Activated CD4-positive, alpha-beta T cell treated with anti-CD3 and anti-CD28 coated beads for 36 hours (primary cell): ENCODE results near the gene FYN. TPM values are rescaled to one million over a fixed set of nuclear protein-coding genes. Genes with fewer than 3 reads are reported as not detected.
A peak's percentile ranks its signal among the peaks of the same experiment; 100 is the strongest.

Experiments
- ATAC-seq: fragments of 200-7000 bp; cut with Tn5 transposase; one replicate; pipeline ENCODE4 v1.10.0; 2021; ENCODE audit warnings: mild to moderate bottlenecking, moderate library complexity
- CTCF ChIA-PET: fragments of 350-600 bp; sonication (Branson Sonifier 250); formaldehyde crosslinking; loops from one replicate; lab custom pipeline; 2021; ENCODE audit warnings: antibody characterized with exemption; lab: Charles Lee
- POLR2A ChIA-PET: fragments of 350-600 bp; sonication (Branson Sonifier 250); formaldehyde crosslinking; loops from one replicate; lab custom pipeline; 2021; ENCODE audit warnings: antibody characterized with exemption, inconsistent platforms; lab: Charles Lee
- DNase-seq: peaks from one replicate; pipeline ENCODE4 v3.0.0-alpha.2; 2020
- H3K27ac Mint-ChIP-seq: one replicate; pipeline ENCODE4 v1.8.0; 2021; ENCODE audit warnings: mixed read lengths
- H3K27me3 Mint-ChIP-seq: one replicate; pipeline ENCODE4 v1.8.0; 2021; ENCODE audit warnings: mixed read lengths
- H3K36me3 Mint-ChIP-seq: one replicate; pipeline ENCODE4 v1.8.0; 2021; ENCODE audit warnings: low read depth, mixed read lengths
- H3K4me1 Mint-ChIP-seq: one replicate; pipeline ENCODE4 v1.8.0; 2021; ENCODE audit warnings: mixed read lengths
- H3K4me3 Mint-ChIP-seq: one replicate; pipeline ENCODE4 v1.8.0; 2021; ENCODE audit warnings: mild to moderate bottlenecking, moderate library complexity, mixed read lengths
- H3K9me3 Mint-ChIP-seq: one replicate; pipeline ENCODE4 v1.8.0; 2021; ENCODE audit warnings: low read depth, mixed read lengths
- intact Hi-C, 2 experiments: fragments of 100-400 bp; cut with DNase I in 1 of 2; cut with micrococcal nuclease in 1 of 2; formaldehyde crosslinking; loops; one replicate each; pipeline versions ENCODE4 v1.14.2 to v1.15.1; 2022 to 2024; cut with DNase I, micrococcal nuclease
- total RNA-seq, 2 experiments: library from RNA; stranded (reverse); gene quantifications; one replicate each; pipeline ENCODE4 v1.2.3, GENCODE V29; 2021

The FYN gene
- total RNA-seq, 2 experiments from 2014 or later, result 345 to 504 TPM

DNA sequence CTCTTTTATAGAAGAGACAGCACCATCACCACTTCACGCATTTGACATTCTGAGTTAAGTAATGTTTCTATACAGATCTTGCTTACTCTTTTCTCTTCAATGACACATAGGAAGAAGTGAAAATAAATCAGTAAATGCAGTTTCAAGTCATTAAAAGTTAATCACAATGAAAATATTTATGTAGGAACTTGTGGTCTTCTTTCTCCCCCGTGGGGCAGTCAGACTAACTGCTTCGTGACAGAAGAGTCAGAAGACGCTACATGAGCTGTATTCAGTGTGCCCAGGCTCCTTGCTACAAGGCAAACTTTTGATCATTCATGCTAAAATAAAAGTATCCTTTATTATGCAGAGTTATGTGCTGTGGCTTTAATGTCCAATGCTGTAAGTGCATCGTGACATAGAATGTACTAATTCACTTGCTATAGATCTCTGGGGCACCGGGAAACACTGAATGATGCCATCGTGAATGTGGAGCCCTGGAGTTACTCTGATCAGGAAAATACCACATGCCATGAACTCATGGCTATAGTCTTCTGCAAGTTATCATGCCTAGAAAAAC, 149.8 kb downstream of the FYN start:
- intact Hi-C loops, result no loop called here
- CTCF ChIA-PET, result interaction anchor here (0.6 to 4.3 kb wide), 8 partner anchors 13 to 319 kb away, joined by 3 to 31 read pairs (median 4); no protein-coding TSS in a partner anchor
- H3K4me3 Mint-ChIP-seq, result no peak overlapping the region
- peak overlapping the region; percentile 40 for H3K27ac Mint-ChIP-seq
- peaks cover 6% of the 10 kb centered on the region for H3K9me3 Mint-ChIP-seq
- ATAC-seq (no peak), DNase-seq (no peak)
- H3K4me1 Mint-ChIP-seq, result peaks cover 96% of the 10 kb centered on the region
- POLR2A ChIA-PET, result interaction anchor here (0.5 kb wide), 1 partner anchor 11 kb away, joined by 3 read pairs; no protein-coding TSS in a partner anchor
- peaks cover 71% of the 10 kb centered on the region for H3K36me3 Mint-ChIP-seq
- no peaks in the 10 kb centered on the region for H3K27me3 Mint-ChIP-seq

- Mint-ChIP-seq H3K27me3 (no peaks in the 10 kb centered on the region), H3K4me1 (peaks cover 96% of the 10 kb centered on the region), H3K36me3 (peaks cover 69% of the 10 kb centered on the region), H3K4me3 (no peak overlapping the region), H3K9me3 (no peaks in the 10 kb centered on the region), H3K27ac (peak overlapping the region; percentile 34)
- no peak for DNase-seq
- ATAC-seq, result no peak
- POLR2A ChIA-PET, result interaction anchor here (0.9 kb wide), 1 partner anchor 16 kb away, joined by 4 read pairs; no protein-coding TSS in a partner anchor
- intact Hi-C loops, result no loop called here
- CTCF ChIA-PET, result interaction anchor here (0.6 to 2.5 kb wide), 16 partner anchors 9 to 320 kb away, joined by 3 to 8 read pairs (median 3); no protein-coding TSS in a partner anchor
Observed at GRCh38 chr6:111722179-111722731, 151.0 kb downstream of the FYN start.

- DNase-seq, result peak; percentile 69
- Mint-ChIP-seq H3K4me1 (peaks cover 96% of the 10 kb centered on the region), H3K4me3 (no peak overlapping the region), H3K27me3 (no peaks in the 10 kb centered on the region), H3K27ac (peak overlapping the region; percentile 58), H3K9me3 (no peaks in the 10 kb centered on the region), H3K36me3 (peaks cover 67% of the 10 kb centered on the region)
- peak; percentile 32 for ATAC-seq
- POLR2A ChIA-PET, result no interaction called here
- intact Hi-C loops, result no loop called here
- CTCF ChIA-PET, result interaction anchor here (0.6 to 2.5 kb wide), 16 partner anchors 10 to 321 kb away, joined by 3 to 8 read pairs (median 3); no protein-coding TSS in a partner anchor
Observed at GRCh38 chr6:111721753-111722154, 151.5 kb downstream of the FYN start.

DNA sequence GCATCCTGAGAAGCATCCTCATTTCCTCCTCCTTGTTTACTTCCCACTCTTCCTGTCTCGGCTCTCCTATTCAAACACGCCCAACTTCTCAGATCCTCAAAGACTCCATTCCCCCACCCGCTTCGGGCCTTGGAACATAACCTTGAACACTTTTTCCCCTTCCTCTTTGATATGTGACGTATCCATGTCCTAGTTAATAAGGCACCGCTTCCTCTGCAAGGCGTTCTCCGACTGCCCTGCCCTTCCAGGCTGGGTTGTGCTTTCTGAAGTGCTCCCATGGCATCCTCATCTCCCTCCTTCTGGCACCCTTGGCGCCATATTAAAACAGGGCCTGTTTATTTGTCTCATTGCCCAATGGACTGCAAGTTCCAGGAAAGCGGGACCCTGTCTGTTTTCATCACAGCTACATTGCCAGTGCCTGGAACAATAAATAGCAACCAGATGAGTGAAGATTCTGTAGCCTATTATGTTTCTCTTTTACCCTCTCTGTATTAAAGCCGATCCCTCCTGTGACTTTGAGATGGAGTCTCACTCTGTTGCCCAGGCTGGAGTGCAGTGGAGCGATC, 152.2 kb downstream of the FYN start:
- ChIA-PET POLR2A (no interaction called here), CTCF (interaction anchor here (0.9 to 2.5 kb wide), 5 partner anchors 11 to 106 kb away, joined by 3 to 8 read pairs (median 7); no protein-coding TSS in a partner anchor)
- intact Hi-C loops, result no loop called here
- Mint-ChIP-seq H3K4me1 (peaks cover 94% of the 10 kb centered on the region), H3K9me3 (no peaks in the 10 kb centered on the region), H3K4me3 (peak overlapping the region; percentile 22), H3K27me3 (no peaks in the 10 kb centered on the region), H3K36me3 (peaks cover 67% of the 10 kb centered on the region), H3K27ac (peak overlapping the region; percentile 58)
- ATAC-seq (no peak), DNase-seq (no peak)

- no peaks in the 10 kb centered on the region for H3K9me3 Mint-ChIP-seq
- ChIA-PET POLR2A (no interaction called here), CTCF (no interaction called here)
- H3K27me3 Mint-ChIP-seq, result no peaks in the 10 kb centered on the region
- no peak for DNase-seq
- no peak for ATAC-seq
- H3K36me3 Mint-ChIP-seq, result peaks cover 75% of the 10 kb centered on the region
- intact Hi-C loops, result loop anchor here in 1 of 2 experiments (10.0 kb wide), 1 partner anchor 446 kb away; no protein-coding TSS in a partner anchor
- peak overlapping the region; percentile 76 for H3K27ac Mint-ChIP-seq
- H3K4me1 Mint-ChIP-seq, result peaks cover 93% of the 10 kb centered on the region
- H3K4me3 Mint-ChIP-seq, result no peak overlapping the region
Observed at GRCh38 chr6:111718990-111719389, 154.3 kb downstream of the FYN start.

DNA sequence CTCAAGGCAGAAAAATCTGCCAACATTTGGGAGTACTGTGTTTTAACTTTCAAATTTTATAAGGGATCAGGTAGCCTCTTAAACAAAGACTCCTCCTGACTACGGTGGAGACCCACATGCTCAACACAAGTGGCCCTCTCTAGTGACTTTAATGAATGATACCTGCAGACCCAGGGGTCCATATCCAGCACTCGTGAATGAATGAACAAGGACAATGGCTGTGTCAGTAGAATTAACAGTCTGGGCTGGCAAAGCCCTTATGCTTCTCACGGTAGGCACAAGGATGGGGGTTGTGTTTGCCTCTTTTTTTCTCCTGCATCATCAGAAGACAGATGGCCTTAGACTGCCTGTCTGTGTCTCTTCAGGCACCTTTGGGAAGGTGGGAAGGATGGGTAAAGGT, 154.9 kb downstream of the FYN start:
- H3K4me1 Mint-ChIP-seq, result peaks cover 92% of the 10 kb centered on the region
- DNase-seq (no peak), ATAC-seq (no peak)
- ChIA-PET POLR2A (no interaction called here), CTCF (no interaction called here)
- no peaks in the 10 kb centered on the region for H3K9me3 Mint-ChIP-seq
- peaks cover 81% of the 10 kb centered on the region for H3K36me3 Mint-ChIP-seq
- no peak overlapping the region for H3K4me3 Mint-ChIP-seq
- no peaks in the 10 kb centered on the region for H3K27me3 Mint-ChIP-seq
- peak overlapping the region; percentile 76 for H3K27ac Mint-ChIP-seq
- intact Hi-C loops, result loop anchor here in 1 of 2 experiments (10.0 kb wide), 1 partner anchor 446 kb away; no protein-coding TSS in a partner anchor

- intact Hi-C loops, result loop anchor here in 1 of 2 experiments (10.0 kb wide), 1 partner anchor 447 kb away; no protein-coding TSS in a partner anchor
- Mint-ChIP-seq H3K4me1 (peaks cover 93% of the 10 kb centered on the region), H3K4me3 (no peak overlapping the region), H3K27ac (peak overlapping the region; percentile 76), H3K27me3 (no peaks in the 10 kb centered on the region), H3K9me3 (no peaks in the 10 kb centered on the region), H3K36me3 (peaks cover 87% of the 10 kb centered on the region)
- DNase-seq (no peak), ATAC-seq (no peak)
- ChIA-PET POLR2A (interaction anchor here (0.6 kb wide), 1 partner anchor 144 kb away, joined by 3 read pairs; no protein-coding TSS in a partner anchor), CTCF (interaction anchor here (0.9 to 1.4 kb wide), 4 partner anchors 9 to 326 kb away, joined by 3 to 4 read pairs (median 4); partner anchors contain the start of gene FYN)
Observed at GRCh38 chr6:111717621-111718020, 155.6 kb downstream of the FYN start.

DNA sequence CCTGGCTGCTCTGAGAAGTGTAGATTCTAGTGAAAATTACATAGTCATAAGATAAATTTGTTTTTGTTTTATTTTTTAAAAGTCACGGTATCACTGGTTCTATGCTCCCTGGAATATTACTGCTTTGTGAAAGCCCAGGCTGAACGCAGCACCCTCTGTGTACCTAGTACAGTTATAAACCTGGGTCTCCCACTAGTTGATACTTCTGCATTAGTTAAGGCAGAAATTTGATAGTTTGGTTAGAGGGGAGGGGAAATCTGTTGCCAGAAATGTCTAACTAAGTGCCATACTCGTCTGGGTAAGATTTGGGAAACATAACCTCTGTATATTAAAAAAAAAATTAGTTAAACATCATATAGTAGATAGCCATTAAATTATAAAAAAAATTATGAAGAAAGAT, 156.9 kb downstream of the FYN start:
- ChIA-PET CTCF (interaction anchor here (1.0 to 1.5 kb wide), 4 partner anchors 9 to 269 kb away, joined by 3 to 4 read pairs (median 4); partner anchors contain the start of gene FYN), POLR2A (no interaction called here)
- H3K4me1 Mint-ChIP-seq, result peaks cover 93% of the 10 kb centered on the region
- intact Hi-C loops, result loop anchor here in 1 of 2 experiments (10.0 kb wide), 1 partner anchor 448 kb away; no protein-coding TSS in a partner anchor
- ATAC-seq (no peak), DNase-seq (no peak)
- peak overlapping the region; percentile 84 for H3K27ac Mint-ChIP-seq
- no peaks in the 10 kb centered on the region for H3K27me3 Mint-ChIP-seq
- H3K36me3 Mint-ChIP-seq, result peaks cover 88% of the 10 kb centered on the region
- H3K4me3 Mint-ChIP-seq, result no peak overlapping the region
- no peaks in the 10 kb centered on the region for H3K9me3 Mint-ChIP-seq

GRCh38 chr6:111715321-111715720, 157.9 kb downstream of the FYN start:
- Mint-ChIP-seq H3K9me3 (no peaks in the 10 kb centered on the region), H3K36me3 (peaks cover 86% of the 10 kb centered on the region), H3K4me3 (peak overlapping the region; percentile 11), H3K27ac (peak overlapping the region; percentile 95), H3K4me1 (peaks cover 93% of the 10 kb centered on the region), H3K27me3 (no peaks in the 10 kb centered on the region)
- ChIA-PET CTCF (interaction anchor here (1.0 to 1.5 kb wide), 3 partner anchors 9 to 109 kb away, joined by 3 to 4 read pairs (median 3); no protein-coding TSS in a partner anchor), POLR2A (interaction anchor here (0.5 kb wide), 1 partner anchor 258 kb away, joined by 3 read pairs; no protein-coding TSS in a partner anchor)
- intact Hi-C loops, result loop anchor here in 1 of 2 experiments (2.0 to 10.0 kb wide), 3 partner anchors 49 to 449 kb away; no protein-coding TSS in a partner anchor
- ATAC-seq (peak; percentile 91), DNase-seq (peak; percentile 73)

DNA sequence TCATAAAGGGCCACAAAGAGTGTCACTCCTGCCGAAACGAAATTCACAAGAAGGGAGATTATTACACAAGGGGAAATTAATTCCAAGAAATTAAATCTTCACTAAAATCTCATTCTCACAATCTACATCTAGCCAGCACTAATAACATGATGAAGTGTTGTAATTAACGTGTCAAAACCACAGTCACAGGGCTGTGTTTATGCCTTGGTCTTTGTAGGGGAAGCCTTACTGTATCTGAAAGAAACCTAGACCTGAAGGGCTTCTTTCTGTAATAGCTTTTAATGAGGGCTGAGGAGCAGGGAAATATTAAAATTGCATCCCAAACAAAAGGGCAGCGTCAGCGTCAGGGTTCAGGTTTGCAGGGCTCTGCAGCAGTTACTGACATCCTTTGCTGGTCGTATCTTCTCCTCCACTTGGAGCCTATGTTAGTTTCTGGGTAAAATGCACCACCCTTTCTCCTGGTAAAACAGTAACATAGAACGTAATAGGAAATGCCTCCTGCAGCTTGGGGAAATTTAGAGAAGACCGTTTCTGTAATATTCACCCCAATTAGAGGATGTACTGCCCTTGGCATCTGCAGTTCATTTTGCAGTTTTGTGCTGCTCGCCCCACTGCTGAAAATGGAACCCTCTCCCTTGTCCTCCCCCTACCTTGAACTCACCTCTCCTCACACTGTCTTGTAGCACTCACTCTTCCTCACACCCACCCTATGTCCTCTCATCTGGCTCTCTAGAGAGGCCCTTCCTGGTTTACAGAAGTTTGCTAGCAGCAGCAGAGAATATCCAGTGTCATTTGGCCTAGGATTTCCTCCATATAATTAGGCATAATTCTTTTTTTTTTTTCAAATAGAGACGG, 158.6 kb downstream of the FYN start:
- Mint-ChIP-seq H3K27me3 (no peaks in the 10 kb centered on the region), H3K4me3 (no peak overlapping the region), H3K36me3 (peaks cover 86% of the 10 kb centered on the region), H3K4me1 (peaks cover 93% of the 10 kb centered on the region), H3K27ac (peak overlapping the region; percentile 95), H3K9me3 (no peaks in the 10 kb centered on the region)
- CTCF ChIA-PET, result interaction anchor here (0.8 to 1.5 kb wide), 6 partner anchors 10 to 330 kb away, joined by 3 to 4 read pairs (median 4); no protein-coding TSS in a partner anchor
- no peak for DNase-seq
- POLR2A ChIA-PET, result no interaction called here
- intact Hi-C loops, result loop anchor here (2.0 to 10.0 kb wide), 5 partner anchors 33 to 450 kb away; no protein-coding TSS in a partner anchor
- ATAC-seq, result no peak
